Measurements from ENCODE around the gene CDH4. TPM values are rescaled to one million over a fixed set of nuclear protein-coding genes. Genes with fewer than 3 reads are reported as not detected.
"Not testable (repeated sequence)": the region's sequence is repeated elsewhere in the genome, so short reads cannot be mapped to it uniquely, and the experiment has no call there.

The CDH4 gene
- total and polyA plus RNA-seq, 7 donors, result under 0.01 to 0.06 TPM; not detected in 5

- Histone ChIP-seq H3K27ac (no peak overlapping the region), H3K4me3 (no peak overlapping the region), H3K36me3 (no peaks in the 10 kb centered on the region), H3K27me3 (peaks cover 0 to 20% (median 12%) of the 10 kb centered on the region in 3 donors), H3K9me3 (no peaks in the 10 kb centered on the region), H3K4me1 (no peaks in the 10 kb centered on the region)
- 89 to 92% methylated on average over 17 of the region's 17 CpGs for WGBS, 2 donors
- TF ChIP-seq EP300 (IDR thresholded peaks at IDR 0.05), result no peak
- no peak for TF ChIP-seq POLR2A (IDR thresholded peaks at IDR 0.05)
- TF ChIP-seq, protein P1, sequence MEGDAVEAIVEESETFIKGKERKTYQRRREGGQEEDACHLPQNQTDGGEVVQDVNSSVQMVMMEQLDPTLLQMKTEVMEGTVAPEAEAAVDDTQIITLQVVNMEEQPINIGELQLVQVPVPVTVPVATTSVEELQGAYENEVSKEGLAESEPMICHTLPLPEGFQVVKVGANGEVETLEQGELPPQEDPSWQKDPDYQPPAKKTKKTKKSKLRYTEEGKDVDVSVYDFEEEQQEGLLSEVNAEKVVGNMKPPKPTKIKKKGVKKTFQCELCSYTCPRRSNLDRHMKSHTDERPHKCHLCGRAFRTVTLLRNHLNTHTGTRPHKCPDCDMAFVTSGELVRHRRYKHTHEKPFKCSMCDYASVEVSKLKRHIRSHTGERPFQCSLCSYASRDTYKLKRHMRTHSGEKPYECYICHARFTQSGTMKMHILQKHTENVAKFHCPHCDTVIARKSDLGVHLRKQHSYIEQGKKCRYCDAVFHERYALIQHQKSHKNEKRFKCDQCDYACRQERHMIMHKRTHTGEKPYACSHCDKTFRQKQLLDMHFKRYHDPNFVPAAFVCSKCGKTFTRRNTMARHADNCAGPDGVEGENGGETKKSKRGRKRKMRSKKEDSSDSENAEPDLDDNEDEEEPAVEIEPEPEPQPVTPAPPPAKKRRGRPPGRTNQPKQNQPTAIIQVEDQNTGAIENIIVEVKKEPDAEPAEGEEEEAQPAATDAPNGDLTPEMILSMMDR (IDR thresholded peaks at IDR 0.05), result no peak
- no peak for TF ChIP-seq POLR2AphosphoS5 (IDR thresholded peaks at IDR 0.05)
- no peak for DNase-seq
- intact Hi-C loops (cut with DNase I), result no loop called here
These were observed 688.4 kb downstream of the CDH4 start for GRCh38 chr20:61940491-61940890.

- intact Hi-C loops (cut with DNase I), result no loop called here
- peak; percentile 39 for DNase-seq
- no peaks in the 10 kb centered on the region for H3K4me1 ChIP-seq
- no peak overlapping the region for H3K4me3 ChIP-seq
- no peaks in the 10 kb centered on the region for H3K9me3 ChIP-seq
- TF ChIP-seq, protein P1 (IDR thresholded peaks at IDR 0.05), result no peak
- no peak for TF ChIP-seq POLR2AphosphoS5 (IDR thresholded peaks at IDR 0.05)
- no peak for TF ChIP-seq EP300 (IDR thresholded peaks at IDR 0.05)
- no peak for TF ChIP-seq POLR2A (IDR thresholded peaks at IDR 0.05)
- WGBS, 2 donors, result 82 to 83% methylated on average over 16 of the region's 16 CpGs
- H3K27me3 ChIP-seq, result peaks cover 0 to 20% (median 12%) of the 10 kb centered on the region in 3 donors
- H3K36me3 ChIP-seq, result no peaks in the 10 kb centered on the region
- no peak overlapping the region for H3K27ac ChIP-seq
These were observed 689.1 kb downstream of the CDH4 start for GRCh38 chr20:61940976-61941720.

GRCh38 chr20:61941721-61942405, 689.8 kb downstream of the CDH4 start:
- Histone ChIP-seq H3K27ac (no peak overlapping the region), H3K9me3 (no peaks in the 10 kb centered on the region), H3K27me3 (peaks cover 0 to 15% (median 12%) of the 10 kb centered on the region in 3 donors), H3K4me1 (no peaks in the 10 kb centered on the region), H3K36me3 (no peaks in the 10 kb centered on the region), H3K4me3 (no peak overlapping the region)
- DNase-seq, result peak; percentile 43
- TF ChIP-seq POLR2A (IDR thresholded peaks at IDR 0.05), result no peak
- TF ChIP-seq, protein P1 (IDR thresholded peaks at IDR 0.05), result no peak
- no peak for TF ChIP-seq POLR2AphosphoS5 (IDR thresholded peaks at IDR 0.05)
- no peak for TF ChIP-seq EP300 (IDR thresholded peaks at IDR 0.05)
- WGBS, 2 donors, result 89 to 93% methylated on average over 16 of the region's 16 CpGs
- intact Hi-C loops (cut with DNase I), result no loop called here

GRCh38 chr20:61942526-61942925, 690.5 kb downstream of the CDH4 start:
- Histone ChIP-seq H3K4me3 (no peak overlapping the region), H3K36me3 (no peaks in the 10 kb centered on the region), H3K27me3 (peaks cover 0 to 12% (median 10%) of the 10 kb centered on the region in 3 donors), H3K9me3 (no peaks in the 10 kb centered on the region), H3K4me1 (no peaks in the 10 kb centered on the region), H3K27ac (no peak overlapping the region)
- intact Hi-C loops (cut with DNase I), result no loop called here
- TF ChIP-seq POLR2A (IDR thresholded peaks at IDR 0.05) (no peak), EP300 (IDR thresholded peaks at IDR 0.05) (no peak)
- TF ChIP-seq, protein P1 (IDR thresholded peaks at IDR 0.05), result no peak
- 79 to 92% methylated on average over 9 of the region's 9 CpGs for WGBS, 2 donors
- DNase-seq, result peak; percentile 46

GRCh38 chr20:61944967-61945366, 692.9 kb downstream of the CDH4 start:
- WGBS, 2 donors, result 76 to 85% methylated on average over 14 to 21 of the region's 34 CpGs
- DNase-seq, result not testable (repeated sequence)

GRCh38 chr20:61945495-61945894, 693.4 kb downstream of the CDH4 start:
- H3K27me3 ChIP-seq; H3K27ac ChIP-seq; DNase-seq; H3K4me3 ChIP-seq; H3K4me1 ChIP-seq; intact Hi-C loops (cut with DNase I); H3K9me3 ChIP-seq; H3K36me3 ChIP-seq: not testable (repeated sequence)
- 74 to 76% methylated on average over 21 of the region's 29 CpGs for WGBS, 2 donors

More at GRCh38 chr20:61944967-61945366, 692.9 kb downstream of the CDH4 start:
- H3K27me3 ChIP-seq; H3K4me1 ChIP-seq; H3K9me3 ChIP-seq; intact Hi-C loops (cut with DNase I); H3K36me3 ChIP-seq; H3K27ac ChIP-seq; H3K4me3 ChIP-seq: not testable (repeated sequence)

DNA sequence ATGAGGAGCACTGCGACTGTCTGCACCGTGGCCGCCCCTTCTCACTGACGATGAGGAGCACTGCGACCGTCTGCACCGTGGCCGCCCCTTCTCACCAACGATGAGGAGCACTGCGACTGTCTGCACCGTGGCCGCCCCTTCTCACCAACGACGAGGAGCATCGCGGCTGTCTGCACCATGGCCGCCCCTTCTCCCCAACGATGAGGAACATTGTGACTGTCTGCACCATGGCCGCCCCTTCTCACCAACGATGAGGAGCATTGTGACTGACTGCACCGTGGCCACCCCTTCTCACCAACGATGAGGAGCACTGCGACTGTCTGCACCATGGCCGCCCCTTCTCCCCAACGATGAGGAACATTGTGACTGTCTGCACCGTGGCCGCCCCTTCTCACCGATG, 696.0 kb downstream of the CDH4 start:
- H3K36me3 ChIP-seq; H3K27ac ChIP-seq; intact Hi-C loops (cut with DNase I); H3K9me3 ChIP-seq; H3K4me3 ChIP-seq; H3K4me1 ChIP-seq: not testable (repeated sequence)
- peaks cover 5 to 12% (median 10%) of the 10 kb centered on the region in 3 donors for H3K27me3 ChIP-seq
- DNase-seq, result peak; percentile 33
- WGBS, 2 donors, result 87 to 88% methylated on average over 25 to 28 of the region's 28 CpGs

Measured in sigmoid colon (tissue), 7 donors.